Measurements from ENCODE around the gene ARMH4. TPM values are rescaled to one million over a fixed set of nuclear protein-coding genes. Genes with fewer than 3 reads are reported as not detected.

Gene ARMH4
- total and polyA plus RNA-seq, 12 donors, result 1.3 to 13.1 (median 8.5) TPM

- intact Hi-C loops (cut with DNase I), result loop anchor here in 1 of 10 donors (5.0 kb wide), 1 partner anchor 44 kb away; no protein-coding TSS in a partner anchor
- Histone ChIP-seq H3K4me3 (peak overlapping the region; percentile 57 to 96 (median 86)), H3K27me3 (peaks cover 0 to 50% (median 0%) of the 10 kb centered on the region in 7 donors), H3K9me3 (no peaks in the 10 kb centered on the region), H3K4me1 (peaks cover 3 to 23% (median 10%) of the 10 kb centered on the region in 9 donors), H3K27ac (peak overlapping the region in 9 of 10 donors; percentile 31 to 79 (median 61)), H3K36me3 (no peaks in the 10 kb centered on the region)
- WGBS, 2 donors, result 1% methylated on average over 56 of the region's 56 CpGs
- no peak for TF ChIP-seq CTCF (IDR thresholded peaks at IDR 0.05)
- no peak for DNase-seq
- ATAC-seq, result peak; percentile 32 to 82 (median 54)
These were observed 640 bp downstream of the ARMH4 start for GRCh38 chr14:58151133-58152013.

DNA sequence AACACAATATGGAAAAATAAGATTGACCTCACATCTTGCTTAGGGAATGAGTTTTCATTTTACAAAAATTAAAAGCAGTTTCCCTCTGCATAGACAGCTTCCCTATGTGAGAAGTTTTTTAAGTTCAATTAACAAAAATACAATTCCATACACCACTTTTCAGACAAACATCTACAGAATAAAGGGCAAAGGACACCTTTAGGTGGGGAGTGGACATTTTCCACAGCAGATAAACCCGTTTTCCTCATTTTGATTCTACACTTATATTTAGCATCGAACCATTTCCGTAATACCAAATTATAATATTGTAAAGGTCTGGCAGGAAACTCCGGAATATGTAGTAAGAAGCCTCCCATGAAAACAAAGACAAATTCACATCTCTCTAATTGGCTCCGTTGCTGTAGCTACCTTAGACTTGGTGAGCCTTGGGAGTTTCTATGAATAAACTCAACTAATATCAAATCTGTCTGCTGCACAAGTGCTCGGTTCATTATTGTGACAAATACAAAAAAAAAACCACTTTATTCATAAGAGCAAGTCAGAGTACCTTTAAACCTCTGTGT is 1.7 kb downstream of the ARMH4 start:
- no peak for TF ChIP-seq CTCF (IDR thresholded peaks at IDR 0.05)
- peaks cover 0 to 50% (median 0%) of the 10 kb centered on the region in 7 donors for H3K27me3 ChIP-seq
- intact Hi-C loops (cut with DNase I), result loop anchor here in 1 of 10 donors (5.0 kb wide), 1 partner anchor 43 kb away; no protein-coding TSS in a partner anchor
- WGBS, 2 donors, result 61 to 69% methylated on average over 6 of the region's 6 CpGs
- no peaks in the 10 kb centered on the region for H3K9me3 ChIP-seq
- no peaks in the 10 kb centered on the region for H3K36me3 ChIP-seq
- H3K27ac ChIP-seq, result no peak overlapping the region
- H3K4me3 ChIP-seq, result peak overlapping the region in 7 of 10 donors; percentile 57 to 96 (median 85)
- peaks cover 3 to 23% (median 10%) of the 10 kb centered on the region in 9 donors for H3K4me1 ChIP-seq
- DNase-seq, result no peak
- no peak for ATAC-seq

- Histone ChIP-seq H3K36me3 (no peaks in the 10 kb centered on the region), H3K4me3 (no peak overlapping the region), H3K27me3 (peaks cover 0 to 50% (median 0%) of the 10 kb centered on the region in 7 donors), H3K27ac (no peak overlapping the region), H3K9me3 (no peaks in the 10 kb centered on the region), H3K4me1 (peaks cover 3 to 23% (median 10%) of the 10 kb centered on the region in 9 donors)
- no peak for ATAC-seq
- WGBS, 2 donors, result 82 to 93% methylated on average over 1 of the region's 1 CpG
- no peak for DNase-seq
- no peak for TF ChIP-seq CTCF (IDR thresholded peaks at IDR 0.05)
- intact Hi-C loops (cut with DNase I), result no loop called here
These were observed 2.8 kb downstream of the ARMH4 start for GRCh38 chr14:58149196-58149595.

- no peak overlapping the region for H3K4me3 ChIP-seq
- peaks cover 0 to 13% (median 0%) of the 10 kb centered on the region in 9 donors for H3K4me1 ChIP-seq
- ATAC-seq (no peak), DNase-seq (no peak)
- TF ChIP-seq CTCF (IDR thresholded peaks at IDR 0.05), result no peak
- 62 to 68% methylated on average over 1 of the region's 1 CpG for WGBS, 2 donors
- H3K9me3 ChIP-seq, result no peaks in the 10 kb centered on the region
- H3K27me3 ChIP-seq, result peaks cover 0 to 25% (median 0%) of the 10 kb centered on the region in 7 donors
- H3K27ac ChIP-seq, result no peak overlapping the region
- intact Hi-C loops (cut with DNase I), result no loop called here
- H3K36me3 ChIP-seq, result no peaks in the 10 kb centered on the region
These were observed 5.6 kb downstream of the ARMH4 start for GRCh38 chr14:58146399-58146798.
